Fibroblast of upper back skin (primary cell): ENCODE results near the gene BAZ2B.
"Not testable (repeated sequence)": the region's sequence is repeated elsewhere in the genome, so short reads cannot be mapped to it uniquely, and the experiment has no call there.

ENCODE experiments used
- DNase-seq: peaks from one replicate; pipeline ENCODE4 v3.0.0-alpha.2; 2013

BAZ2B gene

GRCh38 chr2:159571540-159572260, 44.6 kb downstream of the BAZ2B start:
- peak; percentile 25 for DNase-seq

- peak; percentile 64 for DNase-seq
Measured at GRCh38 chr2:159564081-159564480, 52.3 kb downstream of the BAZ2B start.

GRCh38 chr2:159562248-159562647, 54.1 kb downstream of the BAZ2B start:
- peak; percentile 67 for DNase-seq

DNA sequence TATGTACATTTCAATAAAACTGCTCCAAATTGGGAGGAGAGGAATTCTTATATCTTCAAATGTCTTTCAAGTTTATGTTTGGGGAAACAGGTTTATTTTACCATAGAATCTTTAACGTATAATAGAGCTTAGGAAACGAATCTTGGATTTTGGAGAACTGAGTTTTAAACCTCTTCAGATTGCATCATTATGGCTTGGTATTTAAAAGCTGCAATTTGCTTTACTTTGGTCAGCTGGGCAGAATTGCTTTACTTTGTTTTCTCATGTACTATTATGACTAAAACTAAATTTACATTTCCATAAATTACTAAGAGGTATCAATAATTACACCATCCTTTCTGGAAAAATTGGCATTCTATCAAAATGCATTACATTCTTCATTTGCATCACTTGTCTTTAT, 54.6 kb downstream of the BAZ2B start:
- no peak for DNase-seq

- DNase-seq = no peak
Measured at GRCh38 chr2:159561242-159561641, 55.1 kb downstream of the BAZ2B start.

DNA sequence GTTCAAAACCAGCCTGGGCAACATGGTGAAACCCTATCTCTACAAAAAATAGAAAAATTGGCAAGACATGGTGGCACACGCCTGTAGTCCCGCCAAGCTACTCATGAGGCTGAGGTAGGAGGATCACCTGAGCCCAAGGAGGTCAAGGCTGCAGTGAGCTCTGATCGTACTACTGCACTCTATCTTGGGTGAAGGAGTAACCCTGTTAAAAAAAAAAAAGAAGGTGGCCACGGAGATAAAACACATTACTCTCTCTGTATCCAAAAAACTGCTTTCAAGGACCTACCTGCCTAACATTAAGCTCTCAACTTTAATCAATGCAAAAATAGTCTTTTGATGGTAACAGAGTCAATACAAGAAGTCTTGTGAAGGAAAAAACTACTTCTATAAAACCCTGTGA, 57.3 kb downstream of the BAZ2B start:
- no peak for DNase-seq

- DNase-seq = peak; percentile 4
Measured at GRCh38 chr2:159558479-159558878, 57.9 kb downstream of the BAZ2B start.

DNA sequence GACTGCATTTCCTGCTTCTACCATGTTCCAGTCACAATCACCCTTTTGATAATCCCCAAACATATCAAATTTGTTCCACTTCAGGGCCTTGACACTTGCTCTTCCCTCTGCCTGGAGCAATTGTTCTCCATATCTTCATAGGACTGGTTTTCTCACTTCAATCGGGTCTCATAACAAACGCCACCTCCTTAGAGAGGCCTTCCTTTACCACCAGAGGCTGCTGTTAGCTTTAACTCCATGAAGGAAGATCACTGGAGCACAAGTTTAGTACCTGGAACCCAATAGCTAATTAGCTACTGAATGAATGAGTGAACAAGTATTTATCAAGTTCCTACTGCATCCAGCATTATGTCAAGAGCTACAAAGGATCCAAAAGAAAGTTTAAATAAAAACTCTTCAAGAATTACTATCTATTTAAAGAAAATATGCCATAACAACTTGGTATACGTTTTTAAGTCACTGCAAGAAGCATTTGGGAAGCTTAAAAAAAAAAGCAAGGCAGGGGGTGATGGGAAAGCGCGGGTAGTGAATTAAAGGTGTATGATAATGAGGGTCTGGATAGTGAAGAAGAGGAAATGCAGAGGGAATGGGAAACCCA, 58.8 kb downstream of the BAZ2B start:
- peak; percentile 16 for DNase-seq

GRCh38 chr2:159555651-159556392, 60.5 kb downstream of the BAZ2B start:
- DNase-seq = no peak

DNA sequence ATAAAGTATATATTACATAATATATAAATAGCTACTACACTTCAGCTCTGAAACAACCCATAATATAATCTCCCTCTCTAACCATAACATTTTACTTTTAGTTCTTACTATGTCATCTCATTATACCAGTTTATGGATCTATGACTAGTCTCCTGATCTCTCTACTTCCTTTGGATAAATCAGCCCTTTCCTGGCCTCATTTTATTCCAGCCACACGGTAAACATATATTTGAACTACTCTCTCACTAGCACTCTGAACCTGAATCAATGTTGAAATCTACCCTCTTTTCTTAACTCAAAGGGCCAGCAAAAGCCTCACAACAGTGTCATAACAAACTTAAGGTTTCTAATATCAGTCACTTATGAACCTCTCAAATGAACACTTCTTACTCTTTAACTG, 62.6 kb downstream of the BAZ2B start:
- DNase-seq = no peak

GRCh38 chr2:159551806-159552205, 64.5 kb downstream of the BAZ2B start:
- DNase-seq = no peak

DNA sequence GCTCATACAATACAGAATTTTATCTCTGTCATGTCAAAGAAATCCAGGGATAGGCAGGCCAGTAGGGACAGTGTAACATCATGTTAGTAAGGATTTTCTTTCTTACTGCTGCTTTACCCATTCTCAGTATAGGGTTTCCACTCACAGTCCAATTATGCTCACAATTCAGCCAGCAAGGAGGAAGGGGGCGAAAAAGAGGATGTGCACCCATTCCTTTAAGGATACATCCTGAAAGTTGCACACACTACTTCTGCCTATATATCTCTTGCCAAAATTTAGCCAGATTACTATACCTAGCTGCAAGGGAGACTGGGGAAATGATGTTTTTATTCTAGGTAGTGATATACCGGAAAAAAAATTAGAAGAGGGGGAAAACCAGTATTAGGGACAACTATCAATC, 66.1 kb downstream of the BAZ2B start:
- DNase-seq = no peak

DNA sequence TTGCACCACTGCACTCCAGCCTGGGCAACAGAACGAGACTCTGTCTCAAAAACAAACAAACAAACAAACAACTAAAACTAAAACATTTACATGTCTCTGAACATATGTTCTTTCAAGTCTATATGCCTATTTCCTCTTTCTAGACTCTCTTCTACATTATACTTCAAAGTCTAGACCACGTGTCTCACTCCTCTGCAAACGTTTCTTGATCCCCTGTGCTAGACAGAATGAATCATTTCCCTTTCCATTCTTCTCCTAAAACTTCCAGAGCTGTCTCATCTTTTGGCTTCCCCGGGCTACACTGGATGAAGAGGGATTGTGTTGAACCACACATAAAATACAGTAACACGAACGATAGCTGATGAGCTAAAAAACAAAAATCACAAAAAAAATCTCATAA, 67.1 kb downstream of the BAZ2B start:
- DNase-seq = peak; percentile 32

DNA sequence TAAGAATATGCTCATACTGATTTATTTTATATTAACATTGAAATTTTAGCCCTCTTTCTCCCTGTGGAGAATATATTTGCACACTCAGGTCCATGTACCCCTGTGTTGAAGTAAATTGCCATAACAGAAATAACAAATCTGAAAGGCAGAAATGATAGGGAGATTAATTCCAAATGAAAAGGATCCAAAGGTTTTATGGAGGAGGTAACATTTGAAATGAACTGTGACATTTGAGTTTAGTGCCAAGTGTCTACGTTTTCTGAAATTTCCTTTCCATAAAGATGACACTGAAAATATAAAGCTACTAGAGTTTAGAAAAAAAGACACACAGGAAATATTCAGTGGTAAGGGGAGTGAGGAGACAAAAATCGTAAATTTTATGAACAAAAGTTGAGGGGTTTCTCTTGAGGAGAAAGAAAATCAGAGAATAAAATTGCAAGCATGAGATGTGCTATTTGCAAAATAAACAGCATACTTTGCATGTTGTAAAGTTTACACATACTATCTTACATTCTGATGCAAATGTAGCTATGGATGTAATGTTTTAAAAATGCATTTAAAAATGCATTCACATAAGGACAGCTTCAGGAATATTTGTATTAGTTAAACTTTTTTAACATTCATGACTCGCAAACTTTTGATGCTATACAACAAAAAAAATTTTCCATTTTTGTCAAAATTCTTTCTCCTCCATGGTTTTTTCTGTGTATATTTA, 69.5 kb downstream of the BAZ2B start:
- DNase-seq = no peak

GRCh38 chr2:159546039-159546438, 70.3 kb downstream of the BAZ2B start:
- DNase-seq = no peak

- peak; percentile 9 for DNase-seq
Measured at GRCh38 chr2:159545085-159545484, 71.3 kb downstream of the BAZ2B start.

DNA sequence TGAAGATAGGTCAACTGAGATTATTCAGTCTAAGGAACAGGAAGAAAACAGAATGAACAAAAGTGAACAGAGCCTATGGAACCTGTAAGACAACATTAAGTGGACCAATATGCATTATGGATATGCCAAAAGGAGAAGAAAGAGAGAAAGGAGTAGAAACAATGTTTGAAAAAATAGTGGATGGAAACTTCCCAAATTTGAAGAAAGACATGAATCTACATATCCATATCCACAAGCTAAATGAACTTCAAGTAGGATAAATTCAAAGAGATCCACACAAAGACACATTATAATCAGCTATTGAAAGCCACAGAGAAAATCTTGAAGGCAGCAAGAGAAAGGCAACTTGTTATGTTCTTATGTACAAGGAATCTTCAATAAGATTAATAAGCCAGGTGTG, 74.2 kb downstream of the BAZ2B start:
- DNase-seq = no peak

- no peak for DNase-seq
Measured at GRCh38 chr2:159539701-159540100, 76.6 kb downstream of the BAZ2B start.

DNA sequence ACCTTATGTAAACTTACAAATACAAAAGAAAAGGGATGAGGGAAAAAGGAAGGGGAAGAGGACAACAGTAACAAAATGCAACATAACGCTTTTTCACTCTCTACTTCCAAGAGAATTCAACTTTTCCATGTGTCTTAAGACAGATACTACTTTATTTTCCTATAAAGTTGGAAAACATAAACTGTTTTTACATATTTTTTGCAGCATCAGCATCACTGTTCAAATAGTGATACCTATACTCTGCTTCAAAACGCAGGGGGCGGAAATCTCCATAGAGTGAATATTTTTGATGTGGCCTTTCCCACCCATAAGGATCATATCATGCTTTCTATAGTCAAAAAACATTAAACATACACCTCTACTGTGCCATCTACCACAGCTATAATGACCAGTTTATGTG, 77.5 kb downstream of the BAZ2B start:
- no peak for DNase-seq

- not testable (repeated sequence) for DNase-seq
Measured at GRCh38 chr2:159535261-159535660, 81.1 kb downstream of the BAZ2B start.

- no peak for DNase-seq
Measured at GRCh38 chr2:159531475-159531874, 84.9 kb downstream of the BAZ2B start.

DNA sequence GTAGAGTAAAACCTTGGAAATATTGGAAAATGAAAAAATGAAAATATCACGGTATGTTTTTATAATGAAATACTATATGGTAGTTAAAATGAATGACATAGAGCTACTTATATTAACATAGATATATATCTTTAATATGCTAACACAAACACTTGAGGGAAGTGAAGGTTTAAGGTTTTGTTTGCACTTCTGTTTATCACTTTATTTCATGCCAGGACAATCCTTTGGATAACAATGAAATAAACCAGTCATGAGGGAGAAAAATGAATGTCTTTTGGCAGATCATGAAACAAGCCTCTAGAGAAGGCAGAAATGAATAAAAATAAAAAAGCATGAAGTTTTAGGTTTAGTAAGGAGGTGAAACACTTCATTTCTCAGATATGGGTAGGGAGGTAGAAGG, 89.9 kb downstream of the BAZ2B start:
- DNase-seq = no peak

DNA sequence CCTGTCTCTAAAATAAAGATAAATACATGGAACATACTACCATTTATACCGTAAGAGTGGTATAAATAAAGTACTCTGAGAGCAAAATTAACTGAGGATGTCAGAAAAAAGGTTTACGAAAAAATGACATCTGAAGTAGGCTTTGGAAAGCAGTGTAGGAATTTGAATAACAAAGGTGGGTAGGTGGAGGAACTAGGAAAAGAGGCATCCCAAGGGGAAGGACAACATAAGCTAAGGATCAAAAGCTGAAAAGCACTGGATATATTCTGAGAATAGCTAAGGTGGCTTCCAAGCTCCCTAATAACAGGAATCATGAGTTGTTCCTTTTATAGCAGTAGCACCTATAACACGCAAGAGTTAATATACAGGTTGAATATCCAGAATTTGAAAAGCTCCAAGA, 91.3 kb downstream of the BAZ2B start:
- DNase-seq = no peak

GRCh38 chr2:159521272-159521671, 95.1 kb downstream of the BAZ2B start:
- DNase-seq = no peak
